ENCODE data around the gene OCRL. TPM values are rescaled to one million over a fixed set of nuclear protein-coding genes. Genes with fewer than 3 reads are reported as not detected.

The OCRL gene
- total RNA-seq, result 13.7 TPM

DNA sequence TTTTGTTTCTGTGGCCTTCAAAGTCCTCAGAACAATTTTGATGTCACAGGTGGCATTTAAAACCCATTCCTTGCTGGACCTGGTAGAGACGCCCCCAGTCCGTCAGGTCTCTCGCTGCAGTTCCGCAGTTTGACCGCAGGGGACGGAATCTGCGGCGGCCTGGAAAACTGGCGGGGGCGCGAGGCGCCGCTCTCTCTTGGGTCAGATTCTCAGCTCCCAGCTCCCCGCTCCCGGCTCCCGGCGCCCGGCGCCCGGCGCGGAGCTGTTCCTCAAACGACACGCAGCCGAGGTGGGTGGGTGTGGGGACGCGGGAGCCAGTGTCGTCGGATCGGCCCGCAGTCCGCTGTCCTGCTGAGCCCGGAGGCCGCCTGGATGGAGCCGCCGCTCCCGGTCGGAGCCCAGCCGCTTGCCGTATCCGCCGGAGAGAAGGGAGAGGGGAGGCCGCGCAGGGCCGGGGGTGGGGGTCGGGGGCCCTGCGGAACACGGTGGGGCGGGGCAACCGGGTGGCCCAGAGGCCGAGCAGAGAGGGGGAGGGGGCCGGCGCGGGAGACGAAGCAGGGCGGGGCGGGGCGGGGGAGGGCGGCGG is at the start of gene OCRL:
Gene OCRL, plus strand, starts transcription at position 192 of the 586 bp plus-strand sequence. Its CDS starts 181 bp downstream, at position 373.
- DNase-seq, result peak; percentile 78

GRCh38 chrX:129490330-129490729 is 49.7 kb upstream of the OCRL start:
- DNase-seq, result no peak

DNA sequence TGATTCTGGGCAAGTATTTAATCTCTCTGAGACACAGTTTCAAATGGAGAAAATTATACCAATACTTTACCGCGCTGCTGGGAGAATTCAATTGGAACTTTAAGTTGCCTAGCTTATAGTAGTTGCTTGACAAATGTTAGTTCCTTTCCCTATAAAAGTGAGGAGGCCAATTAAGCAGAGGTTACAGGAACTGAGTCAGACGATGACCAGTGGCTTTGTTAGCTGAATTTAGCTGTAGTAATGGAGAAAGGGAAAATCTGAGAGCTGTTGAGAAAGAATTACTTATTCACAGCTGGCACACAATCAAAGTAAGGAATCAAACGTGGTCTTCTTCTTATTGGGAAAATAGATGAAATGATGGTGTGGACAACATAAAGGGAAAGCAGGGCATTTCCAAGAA is 46.4 kb upstream of the OCRL start:
- no peak for DNase-seq

- no peak for DNase-seq
These were observed 45.2 kb upstream of the OCRL start for GRCh38 chrX:129494887-129495286.

GRCh38 chrX:129495900-129496299 is 44.2 kb upstream of the OCRL start:
- no peak for DNase-seq

DNA sequence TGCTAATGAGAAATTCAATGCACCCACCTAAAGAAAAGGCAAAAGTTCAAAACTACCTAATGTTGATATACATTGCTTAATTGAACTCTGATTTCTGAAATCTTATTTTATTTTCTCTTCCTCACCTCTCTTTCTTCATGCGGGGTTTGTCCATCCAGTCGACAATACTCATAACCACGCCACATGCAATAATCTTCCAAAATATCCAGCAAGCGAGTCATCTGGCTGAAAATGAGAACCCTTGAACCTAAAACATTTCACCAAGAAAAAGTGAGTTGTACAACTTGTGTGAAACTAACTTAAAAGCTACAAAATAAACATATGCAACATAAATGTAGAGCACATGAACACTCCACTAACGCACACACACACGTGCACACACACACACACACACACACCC is 43.4 kb upstream of the OCRL start:
- no peak for DNase-seq

- DNase-seq, result no peak
These were observed 42.8 kb upstream of the OCRL start for GRCh38 chrX:129497146-129497843.

- no peak for DNase-seq
These were observed 29.7 kb upstream of the OCRL start for GRCh38 chrX:129510331-129510730.

DNA sequence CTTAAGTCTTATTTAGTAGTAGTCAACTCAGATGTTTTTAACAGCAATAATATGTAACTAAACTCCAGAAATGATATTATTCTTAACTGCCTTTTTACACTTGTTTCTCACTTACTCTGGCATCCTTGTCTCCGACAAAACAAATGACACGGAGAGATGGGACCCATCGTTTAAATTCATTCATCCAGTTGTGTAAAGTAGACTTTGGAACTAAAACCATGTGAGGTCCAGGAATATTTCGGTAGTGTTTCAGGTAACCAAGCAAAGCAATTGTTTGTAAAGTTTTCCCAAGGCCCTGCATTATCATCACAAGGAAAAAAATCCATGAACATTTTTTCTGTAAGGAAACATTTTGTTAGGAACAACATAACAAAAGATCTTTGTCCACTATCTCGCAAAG is 28.4 kb upstream of the OCRL start:
- DNase-seq, result no peak

DNA sequence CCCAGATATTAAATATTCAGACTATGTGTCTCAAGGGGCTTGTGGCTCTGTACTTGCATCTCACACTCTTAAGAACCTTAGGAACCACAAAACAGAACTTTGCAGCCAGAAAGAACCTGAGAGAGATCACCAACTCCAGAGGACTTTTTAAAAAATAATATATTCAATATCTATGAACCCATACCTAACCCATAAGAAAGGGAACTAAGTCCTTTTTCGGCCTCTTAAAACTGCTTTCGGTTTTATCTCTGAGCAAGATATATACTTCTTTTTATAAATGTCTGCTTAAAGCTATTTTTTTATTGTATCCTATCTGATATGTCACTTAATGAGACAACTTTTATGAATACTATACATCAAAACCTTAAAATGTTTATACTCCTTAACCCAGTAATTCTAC is 27.6 kb upstream of the OCRL start:
- no peak for DNase-seq

- no peak for DNase-seq
These were observed 23.7 kb upstream of the OCRL start for GRCh38 chrX:129516402-129516801.

DNA sequence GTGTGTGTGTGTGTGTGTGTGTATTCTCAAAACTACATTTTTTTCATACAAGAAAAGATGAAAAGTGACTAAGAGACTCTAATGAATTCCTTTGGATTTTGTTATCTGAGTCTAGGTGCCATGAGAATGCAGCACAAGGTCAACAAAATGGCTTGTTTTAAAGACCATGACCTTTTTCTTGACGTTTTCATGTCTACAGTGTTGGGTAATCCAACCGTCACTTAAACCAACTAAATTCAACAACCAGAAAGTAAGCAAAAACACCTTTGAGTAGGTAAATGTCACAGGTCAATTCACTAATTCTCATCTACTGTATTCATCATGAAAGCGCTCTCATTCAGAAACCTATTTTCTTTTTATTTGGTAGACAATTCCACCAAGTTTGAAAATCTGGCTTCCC is 19.9 kb upstream of the OCRL start:
- no peak for DNase-seq

GRCh38 chrX:129522184-129523078 is 17.6 kb upstream of the OCRL start:
- peak; percentile 83 for DNase-seq

- DNase-seq, result peak; percentile 89
These were observed 16.8 kb upstream of the OCRL start, which contains the start of gene SMARCA1 for GRCh38 chrX:129523079-129523911. TSS of gene SMARCA1 (minus strand) at chrX:129523490. CDS start at chrX:129523370, 120 bp downstream.

- DNase-seq, result no peak
These were observed 15.7 kb upstream of the OCRL start for GRCh38 chrX:129524250-129524850.

- DNase-seq, result no peak
These were observed 14.9 kb upstream of the OCRL start for GRCh38 chrX:129525162-129525561.

DNA sequence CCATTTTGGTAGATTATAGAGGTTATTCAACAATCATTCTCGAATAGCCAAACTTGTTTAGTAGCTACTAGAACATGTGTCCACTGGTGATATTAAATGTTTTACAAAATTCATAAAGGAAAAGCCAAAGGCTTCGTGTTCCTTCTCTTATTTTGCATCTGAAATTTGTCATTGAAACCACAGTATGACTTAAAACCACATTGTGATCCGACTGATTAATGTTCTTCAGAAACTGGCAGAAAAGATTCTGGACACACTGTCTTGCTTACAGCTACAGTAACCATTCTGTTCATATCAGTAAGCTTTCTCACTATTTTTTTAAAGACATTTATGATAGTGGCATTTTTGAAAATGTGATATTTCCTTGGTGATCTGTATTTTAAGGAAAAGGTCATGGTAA is 14.2 kb upstream of the OCRL start:
- DNase-seq, result no peak

DNA sequence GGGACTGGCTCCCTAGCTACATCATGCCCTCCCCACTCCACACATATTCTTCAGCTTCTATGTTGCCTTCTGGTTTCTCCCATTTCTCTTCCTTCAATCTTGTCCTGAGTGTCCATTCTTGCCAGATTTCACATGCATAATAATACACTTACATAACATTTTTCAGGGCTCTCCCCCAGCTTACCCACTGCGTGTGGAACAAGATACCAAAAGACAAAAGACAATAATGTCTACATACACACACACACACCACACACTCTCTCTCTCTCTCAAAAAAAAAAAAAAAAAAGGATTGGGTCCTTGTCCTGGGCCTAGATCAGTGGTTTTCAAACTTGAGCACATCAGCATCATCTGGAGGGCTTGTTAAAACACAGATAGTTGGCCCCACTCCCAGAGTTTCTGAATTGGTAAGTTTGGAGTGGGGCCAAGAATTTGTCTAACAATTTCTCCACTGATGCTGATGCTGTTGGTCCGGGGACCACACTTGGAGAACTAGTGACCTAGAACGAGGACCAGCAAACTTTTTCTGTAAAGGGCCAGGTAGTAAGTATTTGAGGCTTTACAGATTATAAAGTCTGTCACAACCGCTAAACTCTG is 10.3 kb upstream of the OCRL start:
- peak; percentile 37 for DNase-seq

DNA sequence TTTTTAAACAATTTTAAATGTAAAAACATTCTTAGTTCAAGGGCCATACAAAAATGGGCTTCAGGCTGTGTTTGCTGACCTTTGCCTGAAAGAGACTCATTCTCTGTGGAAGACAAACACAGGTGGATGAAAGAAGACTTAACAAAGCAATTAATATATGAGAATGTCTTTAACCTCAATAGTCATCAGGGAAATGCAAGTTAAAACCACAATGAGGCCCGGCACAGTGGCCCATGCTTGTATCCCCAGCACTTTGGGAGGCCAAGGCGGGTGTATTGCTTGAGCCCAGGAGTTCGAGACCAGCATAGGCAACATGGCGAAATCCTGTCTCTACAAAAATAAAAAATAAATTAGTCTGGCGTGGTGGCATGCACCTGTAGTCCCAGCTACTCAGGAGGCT is 9.6 kb upstream of the OCRL start:
- DNase-seq, result no peak

- DNase-seq, result no peak
These were observed 8.9 kb upstream of the OCRL start for GRCh38 chrX:129531132-129531531.

Data from tongue (tissue), 2 donors.